Lower lobe of right lung (tissue), 2 donors: ENCODE results near the gene FNIP1. TPM values are rescaled to one million over a fixed set of nuclear protein-coding genes. Genes with fewer than 3 reads are reported as not detected.

Experiments
- ATAC-seq, 2 donors: fragments of 200-7000 bp; cut with Tn5 transposase; one replicate each; pipeline ENCODE4 v1.9.1; 2020 to 2022; ENCODE audit warnings: mild to moderate bottlenecking in 2 of 2, moderate library complexity in 2 of 2
- DNase-seq: peaks from one replicate; pipeline ENCODE4 v3.0.0-alpha.2; 2020
- H3K27ac ChIP-seq: fragments of 200-600 bp; one replicate; pipeline ENCODE4 v1.8.0; 2022
- H3K27me3 ChIP-seq: fragments of 200-600 bp; one replicate; pipeline ENCODE4 v1.8.0; 2022; ENCODE audit warnings: low read depth
- H3K36me3 ChIP-seq: fragments of 200-600 bp; one replicate; pipeline ENCODE4 v1.8.0; 2022; ENCODE audit warnings: mild to moderate bottlenecking
- H3K4me1 ChIP-seq: fragments of 200-600 bp; one replicate; pipeline ENCODE4 v1.8.0; 2022
- H3K4me3 ChIP-seq: fragments of 200-600 bp; one replicate; pipeline ENCODE4 v1.8.0; 2022; ENCODE audit warnings: mild to moderate bottlenecking
- H3K9me3 ChIP-seq: fragments of 200-600 bp; one replicate; pipeline ENCODE4 v1.8.0; 2022
- intact Hi-C: fragments of 100-400 bp; cut with DNase I; formaldehyde crosslinking; loops from one replicate; pipeline ENCODE4 v1.11.0; 2022
- total RNA-seq: library from RNA; stranded (reverse); fragmentation: NEBNext Ultra II Directional; extraction: Animal tissue kit (Norgen Biotek cat#: 25700); gene quantifications from one replicate; pipeline ENCODE4 v1.2.1, GENCODE V29; 2021
- TF ChIP-seq, protein P1 (sequence below): fragments of 200-600 bp; IDR thresholded peaks from one replicate; pipeline ENCODE4 v1.8.0; 2022; ENCODE audit warnings: antibody characterized with exemption, mild to moderate bottlenecking
- donor health status: DM: no; HTN: yes; CAD: no; lungs with severe emphysema.

FNIP1 gene
- total RNA-seq, 1 donor from 2014 or later = 40.3 TPM

DNA sequence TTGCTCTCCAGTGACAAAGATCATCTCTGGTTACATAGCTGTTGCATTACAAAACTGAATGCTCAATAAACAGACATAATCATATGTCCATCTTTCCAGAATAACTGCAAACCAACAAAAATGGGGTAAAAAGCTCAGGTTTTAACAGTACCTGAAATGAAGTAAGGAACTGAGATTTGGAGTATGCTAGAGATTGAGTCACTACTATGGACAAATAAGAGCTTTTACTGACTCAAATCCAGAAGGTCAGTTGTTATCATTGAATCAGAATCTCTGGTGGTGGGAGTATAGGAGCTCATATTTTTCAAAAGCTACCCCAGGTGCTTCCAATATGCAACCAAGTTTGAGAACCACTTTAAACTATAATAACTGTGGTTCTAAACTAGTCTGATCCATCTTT is 157.7 kb downstream of the FNIP1 start:
- intact Hi-C loops = no loop called here
- H3K9me3 ChIP-seq = no peaks in the 10 kb centered on the region
- TF ChIP-seq, protein P1, sequence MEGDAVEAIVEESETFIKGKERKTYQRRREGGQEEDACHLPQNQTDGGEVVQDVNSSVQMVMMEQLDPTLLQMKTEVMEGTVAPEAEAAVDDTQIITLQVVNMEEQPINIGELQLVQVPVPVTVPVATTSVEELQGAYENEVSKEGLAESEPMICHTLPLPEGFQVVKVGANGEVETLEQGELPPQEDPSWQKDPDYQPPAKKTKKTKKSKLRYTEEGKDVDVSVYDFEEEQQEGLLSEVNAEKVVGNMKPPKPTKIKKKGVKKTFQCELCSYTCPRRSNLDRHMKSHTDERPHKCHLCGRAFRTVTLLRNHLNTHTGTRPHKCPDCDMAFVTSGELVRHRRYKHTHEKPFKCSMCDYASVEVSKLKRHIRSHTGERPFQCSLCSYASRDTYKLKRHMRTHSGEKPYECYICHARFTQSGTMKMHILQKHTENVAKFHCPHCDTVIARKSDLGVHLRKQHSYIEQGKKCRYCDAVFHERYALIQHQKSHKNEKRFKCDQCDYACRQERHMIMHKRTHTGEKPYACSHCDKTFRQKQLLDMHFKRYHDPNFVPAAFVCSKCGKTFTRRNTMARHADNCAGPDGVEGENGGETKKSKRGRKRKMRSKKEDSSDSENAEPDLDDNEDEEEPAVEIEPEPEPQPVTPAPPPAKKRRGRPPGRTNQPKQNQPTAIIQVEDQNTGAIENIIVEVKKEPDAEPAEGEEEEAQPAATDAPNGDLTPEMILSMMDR = no peak

DNA sequence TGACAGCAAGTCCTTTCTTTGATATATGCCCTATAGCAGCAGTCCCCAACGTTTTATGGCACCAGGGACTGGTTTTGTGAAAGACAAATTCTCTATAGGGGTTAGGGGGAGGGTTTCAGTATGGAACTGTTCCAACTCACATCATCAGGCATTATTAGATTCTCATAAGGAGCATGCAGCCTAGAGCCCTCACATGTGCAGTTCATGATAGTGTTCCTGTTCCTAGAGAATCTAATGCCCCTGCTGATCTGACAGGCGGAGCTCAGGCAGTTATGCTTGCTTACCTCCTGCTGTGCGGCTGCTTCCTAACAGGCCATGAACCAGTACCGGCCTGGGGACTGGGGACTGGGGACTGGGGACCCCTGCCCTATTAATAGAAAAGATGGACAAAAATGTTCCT is 159.1 kb downstream of the FNIP1 start:
- Histone ChIP-seq H3K9me3 (no peaks in the 10 kb centered on the region), H3K4me3 (no peak overlapping the region), H3K36me3 (no peaks in the 10 kb centered on the region), H3K27me3 (no peaks in the 10 kb centered on the region), H3K27ac (no peak overlapping the region), H3K4me1 (peaks cover 24% of the 10 kb centered on the region)
- TF ChIP-seq, protein P1 = no peak
- ATAC-seq (no peak), DNase-seq (no peak)
- intact Hi-C loops = no loop called here

More for the DNA sequence above, 157.7 kb downstream of the FNIP1 start:
- no peak overlapping the region for H3K27ac ChIP-seq
- DNase-seq = no peak
- H3K4me1 ChIP-seq = peaks cover 9% of the 10 kb centered on the region
- no peaks in the 10 kb centered on the region for H3K27me3 ChIP-seq
- no peak overlapping the region for H3K4me3 ChIP-seq
- H3K36me3 ChIP-seq = peaks cover 5% of the 10 kb centered on the region
- no peak for ATAC-seq

DNA sequence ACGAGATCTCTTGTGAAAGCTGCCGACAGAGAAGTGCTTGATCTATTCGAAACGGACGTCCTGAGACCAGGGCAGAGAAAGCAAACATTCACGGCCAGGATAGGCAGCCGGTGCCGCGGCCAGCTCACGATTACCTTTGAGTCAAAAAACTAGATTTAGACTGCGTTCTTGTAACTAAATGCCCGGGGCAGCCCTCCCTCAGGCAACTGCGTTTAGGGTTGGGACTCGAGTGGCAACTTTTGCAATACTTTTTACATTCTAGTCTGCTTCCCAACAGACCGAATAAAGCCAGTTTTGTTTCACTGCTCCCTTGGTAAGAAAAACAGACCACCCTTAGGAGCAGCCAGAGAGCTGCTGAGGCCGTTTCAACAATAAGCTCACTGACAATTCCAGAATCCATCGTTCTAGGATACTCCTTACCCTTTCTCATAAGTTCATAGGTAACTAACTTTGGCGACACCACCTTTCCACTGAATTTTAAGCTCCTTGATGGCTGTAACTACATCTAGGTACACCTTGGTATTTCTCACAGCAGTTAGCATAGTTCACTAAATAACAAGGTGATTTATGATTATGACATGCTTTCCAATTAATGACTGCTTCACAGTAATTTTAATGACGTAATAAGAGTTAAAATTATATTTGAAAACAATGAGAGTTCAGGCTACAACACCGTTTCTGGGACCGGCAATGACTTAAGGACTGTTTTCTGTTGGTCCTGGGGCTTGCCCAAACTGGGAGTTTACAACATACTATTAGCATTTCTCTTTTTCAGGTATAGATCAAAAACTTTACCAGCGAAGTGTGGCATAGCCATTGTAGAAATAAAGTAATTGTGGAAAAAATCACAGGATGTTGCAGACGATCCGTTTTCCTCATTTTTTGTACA is 160.9 kb downstream of the FNIP1 start:
- H3K27me3 ChIP-seq = no peaks in the 10 kb centered on the region
- H3K4me3 ChIP-seq = peak overlapping the region; percentile 87
- peaks cover 40% of the 10 kb centered on the region for H3K4me1 ChIP-seq
- intact Hi-C loops = no loop called here
- no peaks in the 10 kb centered on the region for H3K9me3 ChIP-seq
- ATAC-seq (peak in 1 of 2 donors; percentile 5), DNase-seq (no peak)
- no peaks in the 10 kb centered on the region for H3K36me3 ChIP-seq
- TF ChIP-seq, protein P1 = no peak
- H3K27ac ChIP-seq = peak overlapping the region; percentile 97

DNA sequence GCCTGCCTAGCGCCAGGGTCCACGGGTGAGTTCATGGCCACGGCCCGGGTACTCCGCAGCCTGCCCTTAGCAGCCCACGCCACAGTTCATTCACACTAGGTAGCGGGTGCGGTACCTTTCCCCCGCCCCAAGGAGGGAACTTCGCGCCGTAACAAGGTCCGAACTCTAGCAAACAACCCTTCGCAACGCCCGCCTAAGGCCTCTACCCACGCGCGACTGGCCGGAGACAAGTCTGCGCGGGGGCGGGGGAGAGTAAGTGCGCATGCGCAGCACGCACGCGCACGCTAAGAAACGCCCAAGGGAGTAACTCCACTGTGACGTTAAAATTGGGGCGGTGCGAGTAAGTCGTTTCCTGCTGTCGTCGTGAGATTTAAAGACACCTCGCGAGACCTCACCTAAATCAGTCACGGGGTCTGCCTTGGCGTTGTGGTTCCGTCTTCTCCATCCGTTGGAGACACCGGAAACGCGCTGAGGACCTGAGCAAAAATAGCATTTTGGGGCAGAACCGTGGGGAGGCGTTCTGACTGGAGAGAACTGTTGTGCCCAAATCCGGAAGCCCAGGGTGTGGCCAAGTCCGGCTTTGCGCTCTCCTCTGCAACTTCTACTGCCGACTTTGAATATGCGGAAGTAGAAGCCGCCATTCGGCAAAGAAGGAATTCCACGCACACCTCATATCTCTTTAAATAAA is 161.7 kb downstream of the FNIP1 start, which contains the start of gene RAPGEF6:
RAPGEF6 (minus strand) TSS at position 234 of the 688 bp plus-strand sequence; CDS start at position 35, 199 bp downstream.
- Histone ChIP-seq H3K27me3 (no peaks in the 10 kb centered on the region), H3K27ac (peak within 1 kb of the TSS; percentile 97), H3K4me3 (peak within 1 kb of the TSS; percentile 87), H3K4me1 (peaks cover 46% of the 10 kb centered on the region), H3K9me3 (no peaks in the 10 kb centered on the region), H3K36me3 (no peaks in the 10 kb centered on the region)
- TF ChIP-seq, protein P1 = no peak
- DNase-seq = peak; percentile 98
- intact Hi-C loops = no loop called here
- peak; percentile 96 to 97 for ATAC-seq

DNA sequence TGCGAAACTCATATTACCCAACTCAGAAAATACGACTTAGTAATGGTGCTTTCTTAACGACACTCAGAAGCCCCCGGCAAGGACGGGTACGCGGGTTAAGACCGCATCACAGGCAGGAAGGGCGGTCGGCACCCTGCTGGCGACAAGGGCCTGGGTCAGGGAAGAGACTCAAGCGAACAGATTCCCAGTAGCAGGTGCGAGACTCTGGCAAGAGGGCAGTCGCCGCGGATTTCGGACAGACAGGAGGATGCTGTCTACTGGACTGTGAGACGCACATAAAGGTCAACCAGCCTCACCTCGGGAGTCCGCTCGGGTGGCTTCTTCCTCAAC is 162.2 kb downstream of the FNIP1 start:
- peak; percentile 51 to 53 for ATAC-seq
- H3K4me1 ChIP-seq = peaks cover 46% of the 10 kb centered on the region
- TF ChIP-seq, protein P1 = no peak
- intact Hi-C loops = no loop called here
- no peaks in the 10 kb centered on the region for H3K9me3 ChIP-seq
- no peaks in the 10 kb centered on the region for H3K36me3 ChIP-seq
- peak overlapping the region; percentile 97 for H3K27ac ChIP-seq
- no peak for DNase-seq
- no peaks in the 10 kb centered on the region for H3K27me3 ChIP-seq
- H3K4me3 ChIP-seq = peak overlapping the region; percentile 87
